Measurements from ENCODE around the gene SVOP. TPM values are rescaled to one million over a fixed set of nuclear protein-coding genes. Genes with fewer than 3 reads are reported as not detected.
A peak's percentile ranks its signal among the peaks of the same experiment; 100 is the strongest.

Gene SVOP
- total RNA-seq, 1 donor from 2014 or later, result not detected

GRCh38 chr12:108973629-108974152 lies 47.2 kb downstream of the SVOP start:
- no peak for DNase-seq (ENCODE audit: low spot score)

- DNase-seq (ENCODE audit: low spot score), result no peak
These were observed 48.5 kb downstream of the SVOP start for GRCh38 chr12:108972358-108972757.

- no peak for DNase-seq (ENCODE audit: low spot score)
These were observed 51.2 kb downstream of the SVOP start for GRCh38 chr12:108969622-108970021.

- no peak for DNase-seq (ENCODE audit: low spot score)
These were observed 52.9 kb downstream of the SVOP start for GRCh38 chr12:108967869-108968540.

DNA sequence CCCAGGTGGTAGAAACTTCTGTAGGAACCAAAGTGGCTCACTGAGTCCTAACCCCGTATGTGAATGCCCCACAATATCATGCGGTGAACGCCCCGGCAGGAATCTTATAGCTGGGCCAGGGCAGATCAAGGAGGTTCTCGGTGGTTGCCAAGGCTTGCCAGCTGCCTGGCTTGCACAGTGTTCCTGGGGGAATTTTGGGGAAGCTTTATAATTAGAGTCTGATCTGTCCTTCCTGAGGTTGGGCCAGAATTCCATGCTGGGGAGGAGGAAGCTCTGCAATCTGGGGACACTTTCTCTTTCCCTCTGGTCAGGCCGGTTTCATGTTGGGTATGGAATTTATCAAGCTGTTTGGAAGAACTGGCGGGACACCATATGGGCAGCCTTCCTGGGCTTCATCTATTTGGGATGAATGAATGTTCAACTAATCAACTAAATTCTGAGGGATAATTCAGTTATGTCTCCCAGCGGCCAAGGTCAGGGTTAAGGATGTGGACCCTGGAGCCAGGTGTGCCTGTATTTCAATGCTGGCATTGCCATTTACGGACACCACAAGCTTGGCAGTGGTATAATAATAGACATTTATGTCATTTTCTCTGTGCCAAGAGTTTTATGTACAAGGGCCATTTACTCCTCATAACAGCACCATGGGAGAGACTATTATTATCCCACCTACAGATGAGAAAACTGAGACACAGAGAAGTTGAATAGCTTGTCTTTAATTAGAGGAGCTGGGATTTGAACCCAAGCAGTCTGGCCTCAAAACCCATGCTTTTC lies 54.3 kb downstream of the SVOP start:
- DNase-seq (ENCODE audit: low spot score), result no peak

DNA sequence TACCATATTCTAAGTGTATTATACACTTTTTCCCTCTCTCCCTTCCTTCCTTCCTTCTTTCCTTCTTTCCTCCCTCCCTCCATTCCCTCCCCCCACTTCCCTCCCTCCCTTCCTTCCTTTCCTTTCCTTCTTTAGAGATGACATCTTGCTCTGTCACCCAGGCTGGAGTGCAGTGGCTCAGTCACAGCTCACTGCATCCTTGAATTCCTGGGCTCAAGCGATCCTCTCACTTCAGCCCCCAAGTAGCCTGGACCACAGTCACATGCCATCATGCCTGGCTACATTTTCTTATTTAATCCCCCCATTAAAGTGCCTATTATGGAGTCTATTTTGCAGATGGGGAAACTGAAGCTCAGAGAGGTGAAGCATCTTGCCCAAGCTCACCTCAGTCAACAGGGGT lies 55.0 kb downstream of the SVOP start:
- no peak for DNase-seq (ENCODE audit: low spot score)

GRCh38 chr12:108964371-108965352 lies 56.2 kb downstream of the SVOP start:
- DNase-seq (ENCODE audit: low spot score), result no peak

GRCh38 chr12:108962256-108962655 lies 58.6 kb downstream of the SVOP start:
- no peak for DNase-seq (ENCODE audit: low spot score)

DNA sequence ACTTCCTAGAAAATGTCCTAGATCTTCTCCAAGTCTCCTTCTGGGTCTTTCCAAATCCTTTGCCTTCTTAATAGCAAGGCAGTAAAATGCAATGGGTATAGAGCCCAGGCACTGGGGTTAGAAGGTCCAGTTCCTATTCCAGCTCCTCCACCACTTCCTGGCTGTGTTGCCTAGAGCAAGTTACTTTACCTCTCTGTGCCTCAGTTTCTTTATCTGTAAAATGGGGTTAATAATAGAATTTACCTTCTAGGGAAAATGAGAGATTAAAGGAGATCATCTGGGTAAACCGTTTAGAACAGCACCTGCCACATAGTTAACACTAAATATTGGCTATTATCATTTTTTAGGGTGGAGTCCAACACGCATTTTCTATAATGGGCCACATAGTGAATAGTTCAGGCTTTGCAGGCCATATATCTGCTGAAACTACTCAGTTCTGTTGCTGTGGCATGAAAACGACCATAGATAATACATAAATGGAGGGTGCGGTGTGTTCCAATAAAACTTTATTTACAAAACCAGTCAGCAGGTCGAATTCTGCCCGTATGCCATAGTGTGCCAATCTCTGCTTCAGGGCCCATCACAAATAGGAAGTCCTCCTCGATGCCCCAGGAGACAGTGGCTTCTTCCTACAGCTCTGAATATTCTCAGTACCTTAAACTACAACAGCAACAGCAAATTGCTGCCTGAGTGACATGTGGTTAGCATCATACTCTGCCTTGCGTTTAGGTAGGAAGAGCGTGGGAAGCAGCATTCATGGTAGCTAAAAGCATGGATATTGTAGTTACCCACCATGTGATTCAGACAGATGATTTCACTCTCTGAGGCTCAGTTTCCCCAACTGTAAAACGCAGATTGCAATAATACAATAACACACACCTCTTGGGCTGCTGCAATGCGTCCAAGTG lies 60.9 kb downstream of the SVOP start:
- no peak for DNase-seq (ENCODE audit: low spot score)

DNA sequence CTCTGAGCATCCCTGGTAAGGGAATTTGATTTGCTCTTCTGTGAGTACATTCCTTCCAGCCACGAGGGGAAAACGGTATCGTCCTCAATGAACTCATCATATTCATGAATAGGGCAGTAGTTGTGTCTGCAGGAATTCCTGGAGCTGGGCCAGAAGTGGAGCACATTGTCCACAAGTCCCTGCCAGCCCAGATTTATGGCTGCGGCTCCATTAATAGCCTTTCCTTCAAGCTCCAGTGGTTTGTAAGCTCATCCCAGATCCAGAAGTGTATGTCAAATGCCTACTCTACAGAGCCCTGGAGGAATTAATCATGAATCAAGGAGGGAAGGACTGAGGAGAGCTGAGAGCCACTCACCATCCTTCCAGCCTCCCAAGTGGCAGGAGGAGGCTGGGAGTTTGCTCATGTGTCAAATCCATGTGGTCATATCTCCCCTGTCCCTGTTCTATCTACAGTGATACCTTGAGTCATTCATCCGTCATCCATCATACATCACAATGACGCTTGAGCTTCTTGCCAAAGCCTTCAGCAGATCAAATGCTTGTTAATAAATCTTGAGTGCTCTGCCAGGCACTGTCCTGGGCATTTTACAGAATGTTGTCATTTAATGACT lies 65.5 kb downstream of the SVOP start:
- no peak for DNase-seq (ENCODE audit: low spot score)

DNA sequence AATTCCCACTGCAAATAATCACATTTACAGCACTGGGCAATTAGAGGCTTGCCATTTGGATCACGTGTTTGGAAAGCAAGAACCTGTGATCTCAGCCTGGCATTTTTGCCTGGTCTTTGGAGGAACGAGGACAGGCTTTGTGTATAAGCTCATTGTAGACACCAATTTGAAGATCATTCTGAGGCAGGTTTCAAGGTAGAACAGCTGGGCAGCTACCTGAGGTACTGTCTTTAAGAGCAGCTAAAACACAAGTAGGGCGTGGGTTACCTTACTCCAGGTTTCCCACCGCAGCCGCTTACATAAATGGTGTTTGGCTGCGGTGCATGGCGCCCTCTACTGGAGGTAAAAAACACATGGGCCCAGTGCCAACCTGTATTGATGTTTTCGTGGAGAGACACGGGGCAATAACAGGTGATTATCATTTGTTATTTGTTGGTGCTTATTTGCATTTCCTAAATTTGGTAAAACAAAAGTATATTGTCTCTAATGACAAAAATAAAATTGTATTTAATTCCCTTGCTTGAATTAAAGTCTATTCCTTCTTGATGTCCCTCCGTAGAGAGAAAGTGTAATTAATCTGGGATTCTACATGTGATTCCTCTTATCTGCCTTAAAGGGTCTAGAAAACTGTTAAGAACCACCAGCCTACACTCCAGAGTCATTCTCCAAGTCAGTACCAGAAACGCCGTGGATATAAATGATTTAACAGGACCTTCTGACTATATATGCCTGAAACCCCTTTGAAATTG lies 69.7 kb downstream of the SVOP start:
- DNase-seq (ENCODE audit: low spot score), result peak; percentile 72

- DNase-seq (ENCODE audit: low spot score), result no peak
These were observed 70.9 kb downstream of the SVOP start for GRCh38 chr12:108949976-108950375.

- no peak for DNase-seq (ENCODE audit: low spot score)
These were observed 72.5 kb downstream of the SVOP start for GRCh38 chr12:108948367-108948766.

DNA sequence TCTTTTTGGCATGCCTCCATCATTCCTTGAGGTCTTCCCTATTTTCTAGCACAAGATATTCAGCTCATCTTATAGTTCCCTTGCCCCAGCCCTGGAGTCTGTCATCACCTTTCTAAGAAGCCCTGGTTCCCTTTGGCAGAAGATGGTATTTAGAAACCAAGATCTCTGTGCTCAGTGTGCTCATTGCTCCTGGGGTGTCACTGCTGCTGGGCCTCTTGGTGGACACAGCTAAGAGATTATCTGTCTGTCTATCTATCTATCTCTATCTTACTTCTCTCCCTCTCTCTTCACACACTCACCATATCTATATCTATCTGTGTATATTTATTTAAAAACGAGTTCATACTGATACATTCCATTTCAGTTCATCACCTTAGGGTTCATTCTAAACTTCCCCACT lies 73.8 kb downstream of the SVOP start:
- no peak for DNase-seq (ENCODE audit: low spot score)

GRCh38 chr12:108940138-108940537 lies 80.7 kb downstream of the SVOP start:
- no peak for DNase-seq (ENCODE audit: low spot score)

DNA sequence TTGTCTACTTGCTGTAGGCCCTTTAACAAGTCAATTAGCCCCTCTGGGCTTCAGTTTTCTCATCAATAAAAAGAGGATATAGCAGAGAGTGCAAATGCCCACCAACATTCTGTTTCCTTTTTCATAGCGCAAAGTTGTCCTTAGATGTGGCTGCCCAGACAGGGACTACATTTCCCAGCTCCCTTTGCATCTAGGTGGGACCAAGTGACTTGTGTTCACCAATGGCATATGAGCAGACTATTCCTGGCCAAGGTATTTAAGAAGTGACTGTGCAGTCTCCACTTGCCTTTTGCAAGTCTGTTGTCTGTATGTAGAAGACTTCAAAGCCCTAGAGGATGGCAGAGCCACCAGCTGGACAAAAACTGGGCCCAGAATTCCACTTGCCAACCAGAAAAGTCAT lies 81.3 kb downstream of the SVOP start:
- DNase-seq (ENCODE audit: low spot score), result no peak

DNA sequence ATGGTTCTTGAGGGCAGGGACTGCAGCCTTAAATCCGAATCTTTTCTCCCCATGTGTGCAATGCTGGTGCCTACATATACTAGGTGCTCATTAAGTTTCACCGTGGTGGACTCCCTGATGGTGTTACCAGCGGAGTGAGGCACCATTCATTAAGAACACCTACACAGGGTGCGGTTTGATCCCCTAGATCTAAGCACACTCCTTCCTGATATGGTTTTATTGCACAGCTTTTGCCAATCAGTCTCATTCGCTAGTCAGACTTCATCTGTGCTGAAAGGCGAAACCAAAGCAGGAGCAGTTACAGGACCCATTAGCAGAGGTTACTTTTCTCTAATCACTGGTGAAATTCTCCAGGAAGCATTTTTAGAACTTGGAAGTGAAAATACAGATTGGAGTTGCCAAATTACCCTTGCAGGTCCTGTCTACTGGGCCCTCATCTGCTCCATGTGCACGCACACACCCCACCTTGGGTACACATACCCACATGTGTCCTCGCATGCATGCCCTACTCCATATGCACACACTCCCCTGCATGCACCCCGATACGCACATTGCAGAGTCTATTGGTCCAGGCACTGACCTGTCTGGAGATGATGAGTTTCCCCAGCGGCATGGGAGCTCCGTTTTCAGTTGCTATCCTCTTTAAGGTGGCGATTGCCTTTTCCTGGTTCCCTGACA lies 82.5 kb downstream of the SVOP start:
- no peak for DNase-seq (ENCODE audit: low spot score)

GRCh38 chr12:108935159-108935763 lies 85.6 kb downstream of the SVOP start:
- no peak for DNase-seq (ENCODE audit: low spot score)

DNA sequence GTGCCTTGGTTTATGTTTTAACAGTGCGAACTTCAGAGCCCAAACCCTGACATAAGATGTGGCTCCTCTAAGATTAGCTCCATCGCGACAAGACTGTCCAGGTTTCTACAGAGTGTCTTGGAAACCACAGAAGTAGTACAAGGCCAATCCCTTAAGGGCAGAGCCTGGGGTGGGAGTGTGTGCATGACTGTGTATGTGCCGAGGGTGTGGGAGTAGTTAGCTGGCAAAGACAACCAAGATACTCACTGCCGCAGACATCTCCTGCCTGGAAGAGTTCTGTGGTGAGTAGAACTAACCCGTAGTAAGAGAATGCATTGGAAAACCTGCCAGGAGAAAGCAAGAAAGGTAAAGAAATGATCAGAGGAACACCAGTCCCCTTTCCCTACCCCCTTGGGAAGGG lies 86.9 kb downstream of the SVOP start:
- no peak for DNase-seq (ENCODE audit: low spot score)
